Stimulated activated CD4-positive, alpha-beta T cell treated with anti-CD3 and anti-CD28 coated beads, Interleukin-2, amount 100 ng/mL, for 24 hours (primary cell): ENCODE results near the gene NANOGP8.
"Not testable (repeated sequence)": the region's sequence is repeated elsewhere in the genome, so short reads cannot be mapped to it uniquely, and the experiment has no call there.

Experiments
- DNase-seq, 2 donors: peaks; one replicate each; pipeline ENCODE4 v3.0.0-alpha.2; 2020

The NANOGP8 gene

GRCh38 chr15:35092846-35093245, 7.8 kb upstream of the NANOGP8 start:
- DNase-seq = no peak

- no peak for DNase-seq
Measured at GRCh38 chr15:35092311-35092710, 7.2 kb upstream of the NANOGP8 start.

GRCh38 chr15:35090104-35090807, 5.2 kb upstream of the NANOGP8 start:
- DNase-seq = no peak

GRCh38 chr15:35089551-35089950, 4.5 kb upstream of the NANOGP8 start:
- no peak for DNase-seq

- no peak for DNase-seq
Measured at GRCh38 chr15:35088329-35088728, 3.2 kb upstream of the NANOGP8 start.

- no peak for DNase-seq
Measured at GRCh38 chr15:35087759-35088158, 2.7 kb upstream of the NANOGP8 start.

GRCh38 chr15:35082371-35083348, 2.4 kb downstream of the NANOGP8 start:
- DNase-seq = not testable (repeated sequence)

GRCh38 chr15:35081626-35082365, 3.3 kb downstream of the NANOGP8 start:
- not testable (repeated sequence) for DNase-seq

GRCh38 chr15:35080226-35080625, 4.9 kb downstream of the NANOGP8 start:
- no peak for DNase-seq

- peak; percentile 20 to 24 for DNase-seq
Measured at GRCh38 chr15:35078221-35078915, 6.7 kb downstream of the NANOGP8 start.

GRCh38 chr15:35071106-35071505, 14.0 kb downstream of the NANOGP8 start:
- no peak for DNase-seq

GRCh38 chr15:35068846-35069475, 16.1 kb downstream of the NANOGP8 start:
- DNase-seq = no peak

- no peak for DNase-seq
Measured at GRCh38 chr15:35067496-35068347, 17.4 kb downstream of the NANOGP8 start.

- DNase-seq = no peak
Measured at GRCh38 chr15:35066094-35066493, 19.0 kb downstream of the NANOGP8 start.

GRCh38 chr15:35064576-35065190, 20.4 kb downstream of the NANOGP8 start:
- DNase-seq = no peak

GRCh38 chr15:35062738-35063099, 22.4 kb downstream of the NANOGP8 start:
- no peak for DNase-seq

GRCh38 chr15:35061825-35062737, 23.0 kb downstream of the NANOGP8 start:
- no peak for DNase-seq

GRCh38 chr15:35061161-35061824, 23.8 kb downstream of the NANOGP8 start:
- no peak for DNase-seq

GRCh38 chr15:35060591-35060990, 24.5 kb downstream of the NANOGP8 start:
- no peak for DNase-seq
